OCI-LY1 (cell line): Measurements from ENCODE around the gene TMEM218.

Experiments
- EZH2 ChIP-seq: fragments of 200-600 bp; sonication (generic), shearing (Covaris generic); IDR thresholded peaks from 2 replicates; pipeline ENCODE4 v1.8.0; 2017; ENCODE audit warnings: borderline replicate concordance, mixed run types, mild to moderate bottlenecking, antibody characterized with exemption, low read length, moderate library complexity, mixed read lengths
- TF ChIP-seq, protein P1 (sequence below): fragments of 200-600 bp; sonication (generic), shearing (Covaris generic); IDR thresholded peaks from 2 replicates; pipeline ENCODE4 v1.5.1; 2017; ENCODE audit warnings: mild to moderate bottlenecking, antibody characterized with exemption, low read length, moderate library complexity, mixed read lengths

DNA sequence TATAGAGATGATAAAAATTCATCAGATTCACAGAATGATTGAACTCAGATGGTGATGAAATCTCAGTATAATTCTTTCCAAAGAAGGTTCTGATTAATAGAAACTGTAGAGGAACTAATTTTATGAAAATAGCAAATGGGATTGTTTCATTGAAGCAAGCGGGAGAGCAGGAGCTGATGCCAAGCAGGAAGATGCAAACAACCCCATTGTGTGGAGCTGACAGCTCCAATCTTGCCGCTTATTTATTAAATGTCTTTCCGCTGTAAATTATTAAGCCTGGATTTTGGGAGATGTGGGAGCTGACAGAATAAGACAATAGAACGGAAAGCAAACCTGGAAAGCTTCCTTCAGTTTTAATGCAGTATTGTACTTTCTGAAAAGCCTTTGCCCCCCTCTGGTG is 6.0 kb upstream of the TMEM218 start:
- TF ChIP-seq, protein P1, sequence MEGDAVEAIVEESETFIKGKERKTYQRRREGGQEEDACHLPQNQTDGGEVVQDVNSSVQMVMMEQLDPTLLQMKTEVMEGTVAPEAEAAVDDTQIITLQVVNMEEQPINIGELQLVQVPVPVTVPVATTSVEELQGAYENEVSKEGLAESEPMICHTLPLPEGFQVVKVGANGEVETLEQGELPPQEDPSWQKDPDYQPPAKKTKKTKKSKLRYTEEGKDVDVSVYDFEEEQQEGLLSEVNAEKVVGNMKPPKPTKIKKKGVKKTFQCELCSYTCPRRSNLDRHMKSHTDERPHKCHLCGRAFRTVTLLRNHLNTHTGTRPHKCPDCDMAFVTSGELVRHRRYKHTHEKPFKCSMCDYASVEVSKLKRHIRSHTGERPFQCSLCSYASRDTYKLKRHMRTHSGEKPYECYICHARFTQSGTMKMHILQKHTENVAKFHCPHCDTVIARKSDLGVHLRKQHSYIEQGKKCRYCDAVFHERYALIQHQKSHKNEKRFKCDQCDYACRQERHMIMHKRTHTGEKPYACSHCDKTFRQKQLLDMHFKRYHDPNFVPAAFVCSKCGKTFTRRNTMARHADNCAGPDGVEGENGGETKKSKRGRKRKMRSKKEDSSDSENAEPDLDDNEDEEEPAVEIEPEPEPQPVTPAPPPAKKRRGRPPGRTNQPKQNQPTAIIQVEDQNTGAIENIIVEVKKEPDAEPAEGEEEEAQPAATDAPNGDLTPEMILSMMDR = no peak
- TF ChIP-seq EZH2 = no peak
